Esophagus muscularis mucosa (tissue), 4 donors: ENCODE data around the gene SPINT1. TPM values are rescaled to one million over a fixed set of nuclear protein-coding genes. Genes with fewer than 3 reads are reported as not detected.

Source experiments
- DNase-seq: peaks from one replicate; pipeline ENCODE4 v3.0.0-alpha.2; 2017; ENCODE audit errors: extremely low spot score
- H3K27ac ChIP-seq, 4 donors: fragments of 200-600 bp; sonication (generic); replicated peaks in 1 of 4; 1 replicate in 3 of 4; 2 replicates in 1 of 4; pipeline ENCODE4 v1.5.1; 2016 to 2019; ENCODE audit warnings: mild to moderate bottlenecking in 1 of 4
- H3K27me3 ChIP-seq, 4 donors: fragments of 200-600 bp; sonication (generic); one replicate each; pipeline versions ENCODE4 v1.5.1 to v1.6.0; 2016 to 2019
- H3K36me3 ChIP-seq, 4 donors: fragments of 200-600 bp; sonication (generic); one replicate each; pipeline ENCODE4 v1.5.1; 2016 to 2019
- H3K4me1 ChIP-seq, 4 donors: fragments of 200-600 bp; sonication (generic); one replicate each; pipeline ENCODE4 v1.5.1; 2016 to 2019
- H3K4me3 ChIP-seq, 4 donors: fragments of 200-600 bp; sonication (generic); 1 replicate in 2 of 4; 2 replicates in 2 of 4; pipeline ENCODE4 v1.5.1; 2016 to 2019; ENCODE audit warnings: mild to moderate bottlenecking in 4 of 4, moderate library complexity in 1 of 4
- H3K9me3 ChIP-seq, 4 donors: fragments of 200-600 bp; sonication (generic); 1 replicate in 3 of 4; 2 replicates in 1 of 4; pipeline ENCODE4 v1.5.1; 2016 to 2019
- EP300 ChIP-seq: sonication (generic); formaldehyde crosslinking; IDR thresholded peaks from one replicate; pipeline ENCODE4 v1.6.1; 2017; ENCODE audit warnings: antibody characterized with exemption
- POLR2A ChIP-seq: fragments of 450-650 bp; IDR thresholded peaks from one replicate; pipeline ENCODE4 v1.6.1; 2017; ENCODE audit warnings: antibody characterized with exemption, moderate library complexity, mild to moderate bottlenecking, low read depth
- POLR2AphosphoS5 ChIP-seq, 2 donors: sonication (generic); formaldehyde crosslinking; IDR thresholded peaks; one replicate each; pipeline ENCODE4 v1.6.1; 2017; ENCODE audit warnings: antibody characterized with exemption in 2 of 2
- WGBS: methylation state at CpG from one replicate; pipeline ENCODE4 v1.1.5; 2018; 5-methylcytosine and 5-hydroxymethylcytosine counted together
- intact Hi-C: fragments of 100-400 bp; cut with DNase I; formaldehyde crosslinking; loops from one replicate; pipeline ENCODE4 v1.15.1; 2023
- total RNA-seq, 4 donors: library from RNA; depleted of rRNA; stranded (reverse); fragments of >200 nt; gene quantifications; one replicate each; pipeline versions ENCODE4 v1.1.0 to v1.2.1, GENCODE V29; 2016
- TF ChIP-seq, protein P1 (sequence below), 3 experiments: fragments of 200-600 bp in 2 of 3; fragments of 450-650 bp in 1 of 3; sonication (generic) in 2 of 3; IDR thresholded peaks; one replicate each; pipeline ENCODE4 v1.5.1; 2017 to 2019; ENCODE audit warnings: antibody characterized with exemption in 3 of 3, mild to moderate bottlenecking in 2 of 3, moderate library complexity in 1 of 3

SPINT1 gene
- total RNA-seq, 4 donors from 2014 or later, result 0.99 to 2.8 (median 1.8) TPM

- 87% methylated on average over 2 of the region's 2 CpGs for WGBS
- no peak overlapping the region for H3K4me3 ChIP-seq
These were observed 40.8 kb upstream of the SPINT1 start for GRCh38 chr15:40803076-40803475.

DNA sequence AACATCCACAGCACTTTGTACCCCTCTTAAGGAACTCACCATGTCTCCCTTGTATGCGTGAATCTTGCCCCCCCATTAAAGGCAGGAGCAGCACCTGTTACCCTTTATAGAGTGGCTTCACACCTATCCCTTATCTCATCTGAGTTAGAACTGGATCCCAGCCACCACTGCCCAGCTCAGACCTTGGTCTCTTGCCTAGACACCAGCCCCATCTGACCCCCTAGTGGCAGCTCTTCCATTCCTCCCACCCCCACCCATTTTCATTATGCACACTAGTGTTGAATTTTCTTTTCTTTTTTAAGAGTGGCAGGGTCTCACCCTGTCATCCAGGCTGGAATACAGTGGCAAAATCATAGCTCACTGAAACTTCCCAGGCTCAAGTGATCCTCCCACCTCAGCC, 40.2 kb upstream of the SPINT1 start:
- TF ChIP-seq, protein P1, sequence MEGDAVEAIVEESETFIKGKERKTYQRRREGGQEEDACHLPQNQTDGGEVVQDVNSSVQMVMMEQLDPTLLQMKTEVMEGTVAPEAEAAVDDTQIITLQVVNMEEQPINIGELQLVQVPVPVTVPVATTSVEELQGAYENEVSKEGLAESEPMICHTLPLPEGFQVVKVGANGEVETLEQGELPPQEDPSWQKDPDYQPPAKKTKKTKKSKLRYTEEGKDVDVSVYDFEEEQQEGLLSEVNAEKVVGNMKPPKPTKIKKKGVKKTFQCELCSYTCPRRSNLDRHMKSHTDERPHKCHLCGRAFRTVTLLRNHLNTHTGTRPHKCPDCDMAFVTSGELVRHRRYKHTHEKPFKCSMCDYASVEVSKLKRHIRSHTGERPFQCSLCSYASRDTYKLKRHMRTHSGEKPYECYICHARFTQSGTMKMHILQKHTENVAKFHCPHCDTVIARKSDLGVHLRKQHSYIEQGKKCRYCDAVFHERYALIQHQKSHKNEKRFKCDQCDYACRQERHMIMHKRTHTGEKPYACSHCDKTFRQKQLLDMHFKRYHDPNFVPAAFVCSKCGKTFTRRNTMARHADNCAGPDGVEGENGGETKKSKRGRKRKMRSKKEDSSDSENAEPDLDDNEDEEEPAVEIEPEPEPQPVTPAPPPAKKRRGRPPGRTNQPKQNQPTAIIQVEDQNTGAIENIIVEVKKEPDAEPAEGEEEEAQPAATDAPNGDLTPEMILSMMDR (IDR thresholded peaks at IDR 0.05), result no peak
- TF ChIP-seq POLR2A, result no peak
- no peak for TF ChIP-seq EP300
- no peak for TF ChIP-seq POLR2AphosphoS5 (IDR thresholded peaks at IDR 0.05)
- Histone ChIP-seq H3K4me3 (no peak overlapping the region), H3K27ac (no peak overlapping the region), H3K4me1 (peaks cover 25 to 44% (median 27%) of the 10 kb centered on the region in 4 donors), H3K27me3 (no peaks in the 10 kb centered on the region), H3K9me3 (no peaks in the 10 kb centered on the region), H3K36me3 (peaks cover 0 to 27% (median 5%) of the 10 kb centered on the region in 4 donors)
- intact Hi-C loops, result no loop called here
- no peak for DNase-seq
- 95% methylated on average over 1 of the region's 1 CpG for WGBS

More at GRCh38 chr15:40803076-40803475, 40.8 kb upstream of the SPINT1 start:
- H3K27me3 ChIP-seq, result no peaks in the 10 kb centered on the region
- peaks cover 19 to 38% (median 21%) of the 10 kb centered on the region in 4 donors for H3K4me1 ChIP-seq
- intact Hi-C loops, result no loop called here
- H3K36me3 ChIP-seq, result peaks cover 0 to 32% (median 5%) of the 10 kb centered on the region in 4 donors
- no peaks in the 10 kb centered on the region for H3K9me3 ChIP-seq
- TF ChIP-seq EP300 (no peak), POLR2AphosphoS5 (IDR thresholded peaks at IDR 0.05) (no peak), POLR2A (no peak)
- TF ChIP-seq, protein P1 (IDR thresholded peaks at IDR 0.05), result no peak
- DNase-seq, result no peak
- H3K27ac ChIP-seq, result no peak overlapping the region

- Histone ChIP-seq H3K4me1 (peaks cover 25 to 49% (median 30%) of the 10 kb centered on the region in 4 donors), H3K27ac (peak overlapping the region; percentile 95 to 97 (median 96)), H3K9me3 (no peaks in the 10 kb centered on the region), H3K27me3 (no peaks in the 10 kb centered on the region), H3K36me3 (peaks cover 7 to 34% (median 25%) of the 10 kb centered on the region in 4 donors), H3K4me3 (peak overlapping the region; percentile 87 to 99 (median 93))
- DNase-seq, result no peak
- TF ChIP-seq POLR2AphosphoS5 (IDR thresholded peaks at IDR 0.05) (no peak), POLR2A (no peak), EP300 (no peak)
- TF ChIP-seq, protein P1 (IDR thresholded peaks at IDR 0.05), result no peak
- WGBS, result 0% methylated on average over 2 of the region's 2 CpGs
- intact Hi-C loops, result loop anchor here (2.0 kb wide), 1 partner anchor 52 kb away; the partner anchor contains the start of gene RMDN3
These were observed 37.2 kb upstream of the SPINT1 start for GRCh38 chr15:40806672-40807027.

- 2% methylated on average over 25 of the region's 64 CpGs for WGBS
- Histone ChIP-seq H3K9me3 (no peaks in the 10 kb centered on the region), H3K27me3 (no peaks in the 10 kb centered on the region), H3K4me3 (peak within 1 kb of the TSS; percentile 87 to 99 (median 93)), H3K36me3 (peaks cover 7 to 34% (median 28%) of the 10 kb centered on the region in 4 donors), H3K4me1 (peaks cover 25 to 49% (median 30%) of the 10 kb centered on the region in 4 donors), H3K27ac (peak within 1 kb of the TSS; percentile 95 to 97 (median 96))
- intact Hi-C loops, result loop anchor here (2.0 kb wide), 1 partner anchor 52 kb away; the partner anchor contains the start of gene RMDN3
- peak; percentile 98 for DNase-seq
- TF ChIP-seq, protein P1 (IDR thresholded peaks at IDR 0.05), result peak in 1 of 3 experiments; percentile 21
- TF ChIP-seq EP300, result no peak
- TF ChIP-seq POLR2A, result no peak
- peak; percentile 74 to 89 for TF ChIP-seq POLR2AphosphoS5 (IDR thresholded peaks at IDR 0.05)
These were observed 36.6 kb upstream of the SPINT1 start, which contains the start of the genes DNAJC17 and ZFYVE19 for GRCh38 chr15:40807028-40807887. Gene DNAJC17, minus strand, starts transcription at chr15:40807473. Its CDS starts 27 bp downstream, at chr15:40807446. Gene ZFYVE19, plus strand, starts transcription at chr15:40807089. Its CDS starts 501 bp downstream, at chr15:40807590.
